GM18870 (cell line): ENCODE results near the gene FBXL17.

Experiments used
- ATAC-seq: cut with Tn5 transposase; IDR thresholded peaks from one replicate; pipeline ENCODE4 v1.9.1; 2021; ENCODE audit warnings: moderate library complexity; ENCODE audit not compliant: unreplicated experiment

Gene FBXL17

GRCh38 chr5:108024986-108025385 is 356.9 kb downstream of the FBXL17 start:
- no peak for ATAC-seq

GRCh38 chr5:108016101-108016500 is 365.8 kb downstream of the FBXL17 start:
- no peak for ATAC-seq

- no peak for ATAC-seq
Measured at GRCh38 chr5:108006791-108007190, 375.1 kb downstream of the FBXL17 start.

GRCh38 chr5:108003178-108003577 is 378.7 kb downstream of the FBXL17 start:
- ATAC-seq: peak; percentile 100

- no peak for ATAC-seq
Measured at GRCh38 chr5:108001222-108001621, 380.7 kb downstream of the FBXL17 start.

GRCh38 chr5:107997338-107997980 is 384.4 kb downstream of the FBXL17 start:
- ATAC-seq: no peak

- no peak for ATAC-seq
Measured at GRCh38 chr5:107993341-107993740, 388.6 kb downstream of the FBXL17 start.

GRCh38 chr5:107990881-107991810 is 390.8 kb downstream of the FBXL17 start:
- ATAC-seq: no peak

GRCh38 chr5:107985144-107985543 is 396.8 kb downstream of the FBXL17 start:
- ATAC-seq: no peak

- ATAC-seq: no peak
Measured at GRCh38 chr5:107982703-107983425, 399.0 kb downstream of the FBXL17 start.

GRCh38 chr5:107980923-107981692 is 400.8 kb downstream of the FBXL17 start:
- ATAC-seq: no peak

- peak; percentile 49 for ATAC-seq
Measured at GRCh38 chr5:107979900-107980299, 402.0 kb downstream of the FBXL17 start.

- no peak for ATAC-seq
Measured at GRCh38 chr5:107979291-107979690, 402.6 kb downstream of the FBXL17 start.

- ATAC-seq: no peak
Measured at GRCh38 chr5:107977550-107978071, 404.3 kb downstream of the FBXL17 start.

GRCh38 chr5:107975568-107975967 is 406.3 kb downstream of the FBXL17 start:
- ATAC-seq: no peak

- ATAC-seq: no peak
Measured at GRCh38 chr5:107971846-107972245, 410.1 kb downstream of the FBXL17 start.

GRCh38 chr5:107969847-107970246 is 412.1 kb downstream of the FBXL17 start:
- ATAC-seq: no peak

GRCh38 chr5:107968998-107969397 is 412.9 kb downstream of the FBXL17 start:
- no peak for ATAC-seq

GRCh38 chr5:107968406-107968843 is 413.5 kb downstream of the FBXL17 start:
- no peak for ATAC-seq

- no peak for ATAC-seq
Measured at GRCh38 chr5:107966201-107966600, 415.7 kb downstream of the FBXL17 start.
